HG03045 (cell line): ENCODE results near the gene VPS45.
A peak's percentile ranks its signal among the peaks of the same experiment; 100 is the strongest.
"Not testable (repeated sequence)": the region's sequence is repeated elsewhere in the genome, so short reads cannot be mapped to it uniquely, and the experiment has no call there.

Experiments
- ATAC-seq: cut with Tn5 transposase; IDR thresholded peaks from one replicate; pipeline ENCODE4 v1.9.1; 2021; ENCODE audit warnings: mild to moderate bottlenecking, moderate library complexity; ENCODE audit not compliant: unreplicated experiment

The VPS45 gene

GRCh38 chr1:150126811-150127210, 59.2 kb downstream of the VPS45 start:
- no peak for ATAC-seq

GRCh38 chr1:150127464-150127863, 59.9 kb downstream of the VPS45 start:
- no peak for ATAC-seq

- ATAC-seq, result no peak
These were observed 60.3 kb downstream of the VPS45 start for GRCh38 chr1:150127868-150128267.

- no peak for ATAC-seq
These were observed 64.8 kb downstream of the VPS45 start for GRCh38 chr1:150132372-150132771.

GRCh38 chr1:150134537-150134936, 67.0 kb downstream of the VPS45 start:
- no peak for ATAC-seq

GRCh38 chr1:150135400-150135799, 67.8 kb downstream of the VPS45 start:
- not testable (repeated sequence) for ATAC-seq

GRCh38 chr1:150138044-150138443, 70.5 kb downstream of the VPS45 start:
- no peak for ATAC-seq

GRCh38 chr1:150141452-150141851, 73.9 kb downstream of the VPS45 start:
- no peak for ATAC-seq

GRCh38 chr1:150142083-150142482, 74.5 kb downstream of the VPS45 start:
- ATAC-seq, result no peak

GRCh38 chr1:150144606-150145005, 77.0 kb downstream of the VPS45 start:
- ATAC-seq, result no peak

- ATAC-seq, result not testable (repeated sequence)
These were observed 78.4 kb downstream of the VPS45 start for GRCh38 chr1:150146016-150146415.

- no peak for ATAC-seq
These were observed 79.4 kb downstream of the VPS45 start for GRCh38 chr1:150146849-150147542.

GRCh38 chr1:150148837-150149270, 81.3 kb downstream of the VPS45 start:
- no peak for ATAC-seq

GRCh38 chr1:150149271-150150132, 81.9 kb downstream of the VPS45 start, which contains the start of gene PLEKHO1:
TSS of gene PLEKHO1 (plus strand) at chr1:150149916. CDS start at chr1:150150258, 342 bp downstream.
- peak; percentile 56 for ATAC-seq

GRCh38 chr1:150150133-150151021, 82.8 kb downstream of the VPS45 start:
- peak; percentile 6 for ATAC-seq

GRCh38 chr1:150151291-150152181, 84.0 kb downstream of the VPS45 start:
- no peak for ATAC-seq

GRCh38 chr1:150152182-150152536, 84.6 kb downstream of the VPS45 start:
- no peak for ATAC-seq

GRCh38 chr1:150152772-150153456, 85.3 kb downstream of the VPS45 start:
- no peak for ATAC-seq

GRCh38 chr1:150154143-150154542, 86.6 kb downstream of the VPS45 start:
- ATAC-seq, result no peak
